IMR-90 (cell line): ENCODE results near the gene AGAP2.

Source experiments
- CEBPB ChIP-seq: IDR thresholded peaks from 2 replicates; pipeline ENCODE4 v1.6.1; 2012; ENCODE audit warnings: low read depth, low read length, improper control_type of control experiment
- CHD1 ChIP-seq: IDR thresholded peaks from 2 replicates; pipeline ENCODE4 v1.6.1; 2012; ENCODE audit warnings: low read depth, low read length, improper control_type of control experiment
- ELK1 ChIP-seq: fragments of 150-350 bp; IDR thresholded peaks from 2 replicates; pipeline ENCODE4 v1.6.1; 2016; ENCODE audit warnings: low read depth, mild to moderate bottlenecking, low read length, moderate library complexity, borderline replicate concordance
- MAFK ChIP-seq: IDR thresholded peaks from 2 replicates; pipeline ENCODE4 v1.6.1; 2012; ENCODE audit warnings: low read depth, low read length, improper control_type of control experiment
- MAZ ChIP-seq: IDR thresholded peaks from 2 replicates; pipeline ENCODE4 v1.6.1; 2012; ENCODE audit warnings: low read depth, mild to moderate bottlenecking, low read length, improper control_type of control experiment, moderate library complexity, borderline replicate concordance
- MXI1 ChIP-seq: IDR thresholded peaks from 2 replicates; pipeline ENCODE4 v1.6.1; 2012; ENCODE audit warnings: low read depth, mild to moderate bottlenecking, low read length, moderate library complexity, borderline replicate concordance
- NFE2L2 ChIP-seq: fragments of 150-350 bp; IDR thresholded peaks from 2 replicates; pipeline ENCODE4 v1.6.1; 2016; ENCODE audit warnings: low read depth, mild to moderate bottlenecking, low read length
- POLR2A ChIP-seq: IDR thresholded peaks from 2 replicates; pipeline ENCODE4 v1.6.1; 2012; ENCODE audit warnings: mild to moderate bottlenecking, low read depth, low read length
- RAD21 ChIP-seq: IDR thresholded peaks from 2 replicates; pipeline ENCODE4 v1.6.1; 2012; ENCODE audit warnings: low read length, improper control_type of control experiment
- RCOR1 ChIP-seq: IDR thresholded peaks from 2 replicates; pipeline ENCODE4 v1.6.1; 2012; ENCODE audit warnings: mild to moderate bottlenecking, low read length, improper control_type of control experiment; ENCODE audit not compliant: insufficient replicate concordance
- RFX5 ChIP-seq: IDR thresholded peaks from 2 replicates; pipeline ENCODE4 v1.8.0; 2012; ENCODE audit warnings: low read depth, mild to moderate bottlenecking, low read length, moderate library complexity
- SMC3 ChIP-seq: fragments of 150-350 bp; IDR thresholded peaks from 2 replicates; pipeline ENCODE4 v1.6.1; 2016; ENCODE audit warnings: low read depth, mild to moderate bottlenecking, antibody characterized with exemption, low read length, moderate library complexity
- USF2 ChIP-seq: fragments of 150-350 bp; IDR thresholded peaks from 2 replicates; pipeline ENCODE4 v1.6.1; 2017; ENCODE audit warnings: mild to moderate bottlenecking, antibody characterized with exemption, low read length, low read depth
- TF ChIP-seq, protein P1 (sequence below): conservative IDR thresholded peaks from 2 replicates; pipeline ENCODE4 v1.5.1; 2012; ENCODE audit warnings: mild to moderate bottlenecking, low read depth, low read length, improper control_type of control experiment

GRCh38 chr12:57729321-57729844 is 9.2 kb downstream of the AGAP2 start:
- TF ChIP-seq MAFK (no peak), CHD1 (no peak), POLR2A (no peak), RAD21 (no peak), RFX5 (no peak), ELK1 (no peak), CEBPB (no peak), NFE2L2 (no peak), RCOR1 (no peak), MXI1 (no peak), SMC3 (no peak), USF2 (no peak), MAZ (no peak)
- TF ChIP-seq, protein P1, sequence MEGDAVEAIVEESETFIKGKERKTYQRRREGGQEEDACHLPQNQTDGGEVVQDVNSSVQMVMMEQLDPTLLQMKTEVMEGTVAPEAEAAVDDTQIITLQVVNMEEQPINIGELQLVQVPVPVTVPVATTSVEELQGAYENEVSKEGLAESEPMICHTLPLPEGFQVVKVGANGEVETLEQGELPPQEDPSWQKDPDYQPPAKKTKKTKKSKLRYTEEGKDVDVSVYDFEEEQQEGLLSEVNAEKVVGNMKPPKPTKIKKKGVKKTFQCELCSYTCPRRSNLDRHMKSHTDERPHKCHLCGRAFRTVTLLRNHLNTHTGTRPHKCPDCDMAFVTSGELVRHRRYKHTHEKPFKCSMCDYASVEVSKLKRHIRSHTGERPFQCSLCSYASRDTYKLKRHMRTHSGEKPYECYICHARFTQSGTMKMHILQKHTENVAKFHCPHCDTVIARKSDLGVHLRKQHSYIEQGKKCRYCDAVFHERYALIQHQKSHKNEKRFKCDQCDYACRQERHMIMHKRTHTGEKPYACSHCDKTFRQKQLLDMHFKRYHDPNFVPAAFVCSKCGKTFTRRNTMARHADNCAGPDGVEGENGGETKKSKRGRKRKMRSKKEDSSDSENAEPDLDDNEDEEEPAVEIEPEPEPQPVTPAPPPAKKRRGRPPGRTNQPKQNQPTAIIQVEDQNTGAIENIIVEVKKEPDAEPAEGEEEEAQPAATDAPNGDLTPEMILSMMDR: no peak
